ENCODE data around the gene POLA1.

GRCh38 chrX:24954732-24955131 is 261.0 kb downstream of the POLA1 start:
- no peak for TF ChIP-seq CTCF (IDR thresholded peaks at IDR 0.05)
- TF ChIP-seq POLR2A (IDR thresholded peaks at IDR 0.05), result no peak
- TF ChIP-seq EP300 (IDR thresholded peaks at IDR 0.05), result no peak
- TF ChIP-seq POLR2AphosphoS5 (IDR thresholded peaks at IDR 0.05), result no peak
